H1 (cell line): ENCODE results near the gene PARG.
"Not testable (repeated sequence)": the region's sequence is repeated elsewhere in the genome, so short reads cannot be mapped to it uniquely, and the experiment has no call there.

ENCODE experiments used
- ASH2L ChIP-seq: fragments of 200-600, 300-600 bp; sonication (generic); IDR thresholded peaks from one replicate; pipeline ENCODE4 v1.7.1; 2017; ENCODE audit warnings: low read length
- ATF3 ChIP-seq: IDR thresholded peaks from 2 replicates; pipeline ENCODE4 v1.6.1; 2011; ENCODE audit warnings: low read depth, mild to moderate bottlenecking, low read length; ENCODE audit not compliant: insufficient read depth

GRCh38 chr10:49988376-49988775 is 46.5 kb upstream of the PARG start, which contains the start of gene AGAP6:
- not testable (repeated sequence) for TF ChIP-seq ASH2L, ATF3
